ENCODE data around the gene APBA2. TPM values are rescaled to one million over a fixed set of nuclear protein-coding genes. Genes with fewer than 3 reads are reported as not detected.

Gene APBA2
- total and polyA plus RNA-seq, 10 donors, result 5.8 to 33.8 (median 18.3) TPM

DNA sequence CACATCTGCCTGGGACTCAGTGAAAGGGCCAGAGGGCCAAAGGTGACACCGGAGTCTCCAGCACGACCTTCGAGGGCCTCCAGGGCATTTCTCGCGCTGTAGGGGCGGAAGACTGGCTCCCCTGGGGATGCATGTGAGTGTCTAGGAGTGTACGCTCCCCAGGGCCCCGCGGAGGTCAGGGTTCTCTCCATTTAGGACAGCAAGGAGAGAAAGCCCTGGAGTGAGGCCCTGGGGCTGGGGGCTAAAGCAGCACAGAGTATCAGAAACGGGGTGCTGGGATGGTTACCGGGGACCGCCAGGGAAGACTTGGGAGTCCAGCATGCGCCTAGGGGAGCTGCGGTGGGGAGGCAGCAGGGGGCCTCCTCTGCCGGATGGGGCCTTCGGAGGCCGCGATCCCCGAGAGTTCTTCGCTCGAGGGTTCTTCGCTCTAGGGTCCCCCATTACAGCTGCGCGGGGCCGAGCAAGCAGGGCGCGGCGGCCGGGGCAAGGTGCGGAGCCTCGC, 595 bp upstream of the APBA2 start:
- H3K9me3 ChIP-seq, result no peaks in the 10 kb centered on the region
- no peak for DNase-seq
- 34 to 48% (median 37%) methylated on average over 22 to 31 of the region's 31 CpGs for WGBS, 5 donors
- TF ChIP-seq POLR2A (IDR thresholded peaks at IDR 0.05) (no peak), POLR2AphosphoS5 (IDR thresholded peaks at IDR 0.05) (no peak)
- TF ChIP-seq, protein P1, sequence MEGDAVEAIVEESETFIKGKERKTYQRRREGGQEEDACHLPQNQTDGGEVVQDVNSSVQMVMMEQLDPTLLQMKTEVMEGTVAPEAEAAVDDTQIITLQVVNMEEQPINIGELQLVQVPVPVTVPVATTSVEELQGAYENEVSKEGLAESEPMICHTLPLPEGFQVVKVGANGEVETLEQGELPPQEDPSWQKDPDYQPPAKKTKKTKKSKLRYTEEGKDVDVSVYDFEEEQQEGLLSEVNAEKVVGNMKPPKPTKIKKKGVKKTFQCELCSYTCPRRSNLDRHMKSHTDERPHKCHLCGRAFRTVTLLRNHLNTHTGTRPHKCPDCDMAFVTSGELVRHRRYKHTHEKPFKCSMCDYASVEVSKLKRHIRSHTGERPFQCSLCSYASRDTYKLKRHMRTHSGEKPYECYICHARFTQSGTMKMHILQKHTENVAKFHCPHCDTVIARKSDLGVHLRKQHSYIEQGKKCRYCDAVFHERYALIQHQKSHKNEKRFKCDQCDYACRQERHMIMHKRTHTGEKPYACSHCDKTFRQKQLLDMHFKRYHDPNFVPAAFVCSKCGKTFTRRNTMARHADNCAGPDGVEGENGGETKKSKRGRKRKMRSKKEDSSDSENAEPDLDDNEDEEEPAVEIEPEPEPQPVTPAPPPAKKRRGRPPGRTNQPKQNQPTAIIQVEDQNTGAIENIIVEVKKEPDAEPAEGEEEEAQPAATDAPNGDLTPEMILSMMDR (IDR thresholded peaks at IDR 0.05 in 8 of 11, conservative IDR thresholded peaks at IDR 0.05 in 3 of 11), result no peak
- H3K36me3 ChIP-seq, result no peaks in the 10 kb centered on the region
- H3K4me1 ChIP-seq, result peaks cover 0 to 36% (median 19%) of the 10 kb centered on the region in 6 donors
- intact Hi-C loops (cut with DNase I; ENCODE audit: low total_unique reads), result no loop called here
- peak overlapping the region in 3 of 8 donors; percentile 67 to 78 (median 72) for H3K27ac ChIP-seq
- peaks cover 0 to 37% (median 18%) of the 10 kb centered on the region in 7 donors for H3K27me3 ChIP-seq (replicated peaks in 1 of 7)
- H3K4me3 ChIP-seq, result peak overlapping the region; percentile 27 to 75 (median 49)

DNA sequence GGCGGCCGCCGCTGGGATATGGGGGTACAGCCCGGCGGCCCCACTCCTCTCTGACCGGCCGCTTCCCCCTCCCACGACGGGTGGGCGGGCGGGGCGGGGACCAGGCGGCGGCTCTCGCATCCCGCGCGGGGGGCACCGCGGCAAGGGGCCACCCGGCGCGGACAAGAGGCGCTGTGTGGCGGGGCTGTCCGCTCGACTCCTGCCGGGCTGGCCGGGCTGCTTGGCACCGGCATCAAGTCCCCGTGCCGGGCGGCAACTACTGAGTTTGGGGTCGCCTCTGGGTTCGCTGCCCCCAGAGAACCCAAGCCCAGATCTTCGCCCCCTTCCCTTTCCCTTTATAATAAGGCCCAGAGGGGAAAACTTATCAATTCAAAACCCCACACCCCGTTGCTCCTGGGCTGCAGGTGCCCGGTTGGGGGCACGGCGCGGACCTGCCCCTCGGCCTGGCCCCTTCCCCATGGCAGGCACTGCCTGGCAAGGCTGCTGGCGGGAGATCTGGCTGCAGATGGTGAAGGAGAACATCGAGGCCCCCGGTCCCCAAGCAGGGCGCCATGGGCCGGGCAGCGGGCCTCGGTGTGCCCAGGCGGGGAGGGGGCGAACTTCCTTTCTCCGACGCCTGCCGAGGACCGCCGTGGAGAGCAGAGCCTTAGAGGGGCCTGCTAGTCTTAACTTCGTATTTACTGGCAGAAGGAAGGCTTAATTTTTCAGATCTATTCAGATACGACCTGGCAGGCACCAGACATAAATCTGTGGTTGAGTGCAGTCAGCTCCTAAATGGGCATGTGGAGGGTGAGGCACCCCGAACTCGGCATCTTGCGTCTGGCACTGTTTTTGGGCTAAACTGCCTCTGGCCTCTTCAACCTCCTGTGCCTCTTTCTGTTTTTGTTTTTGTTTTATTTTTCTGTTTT, 911 bp downstream of the APBA2 start:
- H3K9me3 ChIP-seq, result no peaks in the 10 kb centered on the region
- intact Hi-C loops (cut with DNase I; ENCODE audit: low total_unique reads), result no loop called here
- H3K27ac ChIP-seq, result peak overlapping the region in 5 of 8 donors; percentile 20 to 78 (median 67)
- H3K4me3 ChIP-seq, result peak overlapping the region; percentile 35 to 75 (median 49)
- TF ChIP-seq, protein P1 (IDR thresholded peaks at IDR 0.05 in 8 of 11, conservative IDR thresholded peaks at IDR 0.05 in 3 of 11), result no peak
- TF ChIP-seq POLR2AphosphoS5 (IDR thresholded peaks at IDR 0.05) (no peak), POLR2A (IDR thresholded peaks at IDR 0.05) (no peak)
- H3K27me3 ChIP-seq (replicated peaks in 1 of 7), result peaks cover 0 to 37% (median 18%) of the 10 kb centered on the region in 7 donors
- DNase-seq, result no peak
- H3K36me3 ChIP-seq, result no peaks in the 10 kb centered on the region
- H3K4me1 ChIP-seq, result peaks cover 0 to 36% (median 19%) of the 10 kb centered on the region in 6 donors
- WGBS, 5 donors, result 12 to 21% (median 15%) methylated on average over 32 to 61 of the region's 61 CpGs

DNA sequence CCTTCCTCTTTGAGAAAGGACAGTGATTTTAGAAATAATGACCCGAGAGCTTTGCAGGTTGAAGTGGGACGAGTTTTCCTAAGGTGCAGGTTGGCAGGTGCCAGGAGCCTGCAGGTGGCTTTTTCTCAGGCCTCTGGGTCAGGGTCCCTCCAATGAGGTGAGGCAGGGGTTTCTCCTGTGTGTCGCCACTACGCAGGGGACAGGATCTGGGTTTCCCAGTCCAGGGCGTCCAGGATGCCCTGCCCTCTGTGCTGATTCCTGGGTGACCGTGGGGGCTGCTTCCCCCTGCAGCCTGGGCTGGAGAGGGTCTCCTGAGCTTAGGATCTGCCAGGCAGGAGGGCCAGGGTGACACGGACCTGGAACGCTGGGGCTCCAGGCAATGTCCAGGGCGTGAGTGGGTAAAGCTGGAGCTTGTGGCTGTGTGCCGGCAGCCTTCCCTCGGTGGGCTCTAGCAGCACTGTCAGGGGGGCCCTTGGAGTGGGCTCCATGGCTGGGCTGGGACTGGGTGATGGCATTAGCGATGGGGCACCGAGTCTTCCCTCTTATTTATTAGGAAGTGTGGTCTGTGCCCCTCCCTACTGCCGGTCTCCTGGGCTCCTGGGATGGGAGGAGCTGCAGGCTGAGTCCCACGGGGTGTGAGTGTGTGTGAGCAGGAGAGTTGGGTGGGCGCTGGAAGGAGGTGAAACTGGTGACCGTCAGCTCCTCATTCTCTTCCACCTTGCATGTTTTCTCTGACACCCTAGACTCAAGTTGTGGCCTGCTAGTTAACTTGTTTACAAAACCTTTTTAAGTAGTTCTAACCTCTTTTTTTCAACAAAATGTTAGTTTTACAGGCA, 1.8 kb downstream of the APBA2 start:
- intact Hi-C loops (cut with DNase I; ENCODE audit: low total_unique reads), result no loop called here
- H3K36me3 ChIP-seq, result no peaks in the 10 kb centered on the region
- DNase-seq, result peak; percentile 45
- peaks cover 0 to 37% (median 18%) of the 10 kb centered on the region in 7 donors for H3K27me3 ChIP-seq (replicated peaks in 1 of 7)
- H3K9me3 ChIP-seq, result no peaks in the 10 kb centered on the region
- peak overlapping the region in 2 of 8 donors; percentile 72 to 78 for H3K27ac ChIP-seq
- peak overlapping the region in 4 of 8 donors; percentile 48 to 75 (median 54) for H3K4me3 ChIP-seq
- WGBS, 5 donors, result 78 to 90% (median 80%) methylated on average over 16 to 17 of the region's 17 CpGs
- peaks cover 0 to 36% (median 19%) of the 10 kb centered on the region in 6 donors for H3K4me1 ChIP-seq
- TF ChIP-seq POLR2AphosphoS5 (IDR thresholded peaks at IDR 0.05) (no peak), POLR2A (IDR thresholded peaks at IDR 0.05) (no peak)
- TF ChIP-seq, protein P1 (IDR thresholded peaks at IDR 0.05 in 8 of 11, conservative IDR thresholded peaks at IDR 0.05 in 3 of 11), result no peak
